Panc1 (cell line): ENCODE data around the gene POGK. TPM values are rescaled to one million over a fixed set of nuclear protein-coding genes. Genes with fewer than 3 reads are reported as not detected.

ENCODE experiments used
- ATAC-seq: fragments of 200-7000 bp; cut with Tn5 transposase; 2 replicates; pipeline ENCODE4 v1.9.1; 2020; ENCODE audit warnings: mild to moderate bottlenecking, moderate library complexity
- BruUV-seq: library from RNA; stranded (reverse); fragments of 400-500 nt; replicated peaks from 2 replicates; lab custom pipeline; 2021; lab: Mats Ljungman, UMichigan
- CTCF ChIA-PET: fragments of 300-600 bp; sonication (Branson Sonifier 250); formaldehyde crosslinking; loops from one replicate; lab custom pipeline; 2022; ENCODE audit warnings: antibody characterized with exemption; lab: Charles Lee
- POLR2A ChIA-PET: fragments of 300-600 bp; sonication (Branson Sonifier 250); formaldehyde crosslinking; loops from one replicate; lab custom pipeline; 2022; ENCODE audit warnings: antibody characterized with exemption; lab: Charles Lee
- DNase-seq: peaks from one replicate; pipeline ENCODE4 v3.0.0-alpha.2; 2010; ENCODE audit warnings: low read depth, low spot score
- H3K27ac ChIP-seq: 2 replicates; pipeline ENCODE4 v1.5.1; 2011; ENCODE audit warnings: mild to moderate bottlenecking, low read length, inconsistent platforms
- H3K27me3 ChIP-seq: fragments of 200-500 bp; sonication (Bioruptor generic); 2 replicates; pipeline ENCODE4 v1.6.0; 2014; ENCODE audit warnings: low read length, inconsistent platforms; ENCODE audit not compliant: control insufficient read depth, insufficient read depth
- H3K36me3 ChIP-seq: fragments of 200-500 bp; sonication (Bioruptor generic); 2 replicates; pipeline ENCODE4 v1.5.1; 2014; ENCODE audit warnings: inconsistent platforms, mild to moderate bottlenecking, low read length, moderate library complexity; ENCODE audit not compliant: control insufficient read depth, insufficient read depth
- H3K4me1 ChIP-seq: 2 replicates; pipeline ENCODE4 v1.5.1; 2011; ENCODE audit warnings: inconsistent platforms, mild to moderate bottlenecking, low read length, moderate library complexity; ENCODE audit not compliant: control insufficient read depth, insufficient read depth
- H3K4me3 ChIP-seq, 2 experiments: 2 replicates each; pipeline ENCODE4 v1.5.1; 2011 to 2012; ENCODE audit warnings: low read depth in 2 of 2, low read length in 2 of 2, mild to moderate bottlenecking in 2 of 2, inconsistent platforms in 1 of 2, moderate library complexity in 1 of 2
- H3K9me3 ChIP-seq: fragments of 200-500 bp; sonication (Bioruptor generic); 2 replicates; pipeline ENCODE4 v1.5.1; 2014; ENCODE audit warnings: low read depth, mild to moderate bottlenecking, inconsistent platforms, low read length, moderate library complexity; ENCODE audit not compliant: control insufficient read depth, insufficient read depth
- CTCF ChIP-seq: fragments of 450-650 bp; IDR thresholded peaks from 2 replicates; pipeline ENCODE4 v1.5.1; 2017; ENCODE audit warnings: mild to moderate bottlenecking
- POLR2AphosphoS5 ChIP-seq: IDR thresholded peaks from 2 replicates; pipeline ENCODE4 v1.6.1; 2012; ENCODE audit warnings: mild to moderate bottlenecking, low read depth, low read length, moderate library complexity
- REST ChIP-seq, 2 experiments: IDR thresholded peaks; 2 replicates each; pipeline ENCODE4 v1.6.1; 2011 to 2012; ENCODE audit warnings: low read depth in 2 of 2, control low read depth in 1 of 2, low read length in 1 of 2, mild to moderate bottlenecking in 1 of 2, moderate library complexity in 1 of 2; ENCODE audit not compliant: insufficient read depth in 1 of 2
- SIN3A ChIP-seq: IDR thresholded peaks from 2 replicates; pipeline ENCODE4 v1.6.1; 2012; ENCODE audit warnings: low read depth, mild to moderate bottlenecking, low read length, moderate library complexity, borderline replicate concordance; ENCODE audit not compliant: insufficient read depth
- TCF7L2 ChIP-seq: IDR thresholded peaks from 2 replicates; pipeline ENCODE4 v1.6.1; 2011; ENCODE audit warnings: mild to moderate bottlenecking, low read depth, low read length, inconsistent platforms
- in situ Hi-C: cut with HindIII; loops from 2 replicates; pipeline ENCODE4 v1.10.0; 2016; ENCODE audit warnings: low sequenced_read_pairs, low pct_unique_long_range_greater_than_20kb
- intact Hi-C: fragments of 100-400 bp; cut with micrococcal nuclease; formaldehyde crosslinking; loops from one replicate; pipeline ENCODE4 v1.10.0; 2022; ENCODE audit not compliant: unreplicated experiment
- total RNA-seq: library from RNA; stranded (reverse); gene quantifications from one replicate; pipeline ENCODE4 v1.2.1, GENCODE V29; 2021; ENCODE audit not compliant: unreplicated experiment

POGK gene
- total RNA-seq, 1 experiment from 2014 or later: 49.5 TPM

- ChIA-PET POLR2A (interaction anchor here (0.7 kb wide), 1 partner anchor 581 kb away, joined by 5 read pairs; no protein-coding TSS in a partner anchor), CTCF (no interaction called here)
- TF ChIP-seq POLR2AphosphoS5 (no peak), REST (IDR thresholded peaks at IDR 0.05; ENCODE audit: insufficient read depth in 1 of 2, low read depth in 2 of 2, low read length in 1 of 2) (no peak), CTCF (no peak), TCF7L2 (no peak), SIN3A (no peak)
- peaks cover 4% of the 10 kb centered on the region for H3K27me3 ChIP-seq
- no peaks in the 10 kb centered on the region; the same call in 1 of the 2 replicates for H3K9me3 ChIP-seq
- no peak overlapping the region for H3K27ac ChIP-seq
- DNase-seq (no peak), ATAC-seq (no peak)
- in situ Hi-C loops (no loop called here), intact Hi-C loops (no loop called here)
- BruUV-seq: no TSS peak
- no peak overlapping the region for H3K4me3 ChIP-seq
- H3K4me1 ChIP-seq: no peaks in the 10 kb centered on the region
- no peaks in the 10 kb centered on the region for H3K36me3 ChIP-seq
Observed at GRCh38 chr1:166899769-166900168, 60.5 kb downstream of the POGK start.

GRCh38 chr1:166900987-166901386 lies 61.7 kb downstream of the POGK start:
- no peak for TF ChIP-seq CTCF
- no peak for TF ChIP-seq TCF7L2
- no peak for TF ChIP-seq SIN3A
- no peak for TF ChIP-seq POLR2AphosphoS5
- in situ Hi-C loops: no loop called here
- DNase-seq: no peak
- CTCF ChIA-PET: no interaction called here
- Histone ChIP-seq H3K4me3 (no peak overlapping the region), H3K9me3 (no peaks in the 10 kb centered on the region; the same call in 1 of the 2 replicates), H3K4me1 (no peaks in the 10 kb centered on the region), H3K27me3 (peaks cover 2% of the 10 kb centered on the region), H3K36me3 (no peaks in the 10 kb centered on the region), H3K27ac (no peak overlapping the region)
- POLR2A ChIA-PET: no interaction called here
- intact Hi-C loops: no loop called here
- ATAC-seq: no peak
- no TSS peak for BruUV-seq
